Measurements from ENCODE around the gene KCNH8.

Gene KCNH8

GRCh38 chr3:19250959-19251610, 102.8 kb downstream of the KCNH8 start:
- DNase-seq (ENCODE audit: low read depth): no peak

GRCh38 chr3:19254189-19254588, 105.9 kb downstream of the KCNH8 start:
- no peak for DNase-seq (ENCODE audit: low read depth)

- DNase-seq (ENCODE audit: low read depth): no peak
Measured at GRCh38 chr3:19254784-19255338, 106.6 kb downstream of the KCNH8 start.

- DNase-seq (ENCODE audit: low read depth): no peak
Measured at GRCh38 chr3:19256313-19256712, 108.0 kb downstream of the KCNH8 start.

- no peak for DNase-seq (ENCODE audit: low read depth)
Measured at GRCh38 chr3:19263606-19264005, 115.3 kb downstream of the KCNH8 start.

GRCh38 chr3:19264424-19264823, 116.1 kb downstream of the KCNH8 start:
- DNase-seq (ENCODE audit: low read depth): no peak

- DNase-seq (ENCODE audit: low read depth): no peak
Measured at GRCh38 chr3:19267040-19267439, 118.7 kb downstream of the KCNH8 start.

GRCh38 chr3:19270481-19270880, 122.2 kb downstream of the KCNH8 start:
- no peak for DNase-seq (ENCODE audit: low read depth)

- DNase-seq (ENCODE audit: low read depth): no peak
Measured at GRCh38 chr3:19272296-19272695, 124.0 kb downstream of the KCNH8 start.

- no peak for DNase-seq (ENCODE audit: low read depth)
Measured at GRCh38 chr3:19273091-19273490, 124.8 kb downstream of the KCNH8 start.

GRCh38 chr3:19274576-19274975, 126.3 kb downstream of the KCNH8 start:
- DNase-seq (ENCODE audit: low read depth): no peak

- no peak for DNase-seq (ENCODE audit: low read depth)
Measured at GRCh38 chr3:19284974-19285373, 136.7 kb downstream of the KCNH8 start.

GRCh38 chr3:19293295-19293694, 145.0 kb downstream of the KCNH8 start:
- no peak for DNase-seq (ENCODE audit: low read depth)

- no peak for DNase-seq (ENCODE audit: low read depth)
Measured at GRCh38 chr3:19295208-19295607, 146.9 kb downstream of the KCNH8 start.

GRCh38 chr3:19331931-19332330, 183.6 kb downstream of the KCNH8 start:
- DNase-seq (ENCODE audit: low read depth): no peak

GRCh38 chr3:19334120-19334519, 185.8 kb downstream of the KCNH8 start:
- DNase-seq (ENCODE audit: low read depth): no peak

- no peak for DNase-seq (ENCODE audit: low read depth)
Measured at GRCh38 chr3:19338769-19339168, 190.5 kb downstream of the KCNH8 start.

- no peak for DNase-seq (ENCODE audit: low read depth)
Measured at GRCh38 chr3:19342389-19342788, 194.1 kb downstream of the KCNH8 start.

GRCh38 chr3:19346759-19347158, 198.4 kb downstream of the KCNH8 start:
- DNase-seq (ENCODE audit: low read depth): no peak

- no peak for DNase-seq (ENCODE audit: low read depth)
Measured at GRCh38 chr3:19347671-19348070, 199.4 kb downstream of the KCNH8 start.

- DNase-seq (ENCODE audit: low read depth): no peak
Measured at GRCh38 chr3:19348500-19348899, 200.2 kb downstream of the KCNH8 start.

GRCh38 chr3:19348941-19349564, 200.7 kb downstream of the KCNH8 start:
- peak; percentile 3 for DNase-seq (ENCODE audit: low read depth)

- no peak for DNase-seq (ENCODE audit: low read depth)
Measured at GRCh38 chr3:19357947-19358346, 209.6 kb downstream of the KCNH8 start.

- DNase-seq (ENCODE audit: low read depth): no peak
Measured at GRCh38 chr3:19363071-19363470, 214.8 kb downstream of the KCNH8 start.
